HG03045 (cell line): ENCODE results near the gene PRKAR1A.

Experiments
- ATAC-seq: cut with Tn5 transposase; IDR thresholded peaks from one replicate; pipeline ENCODE4 v1.9.1; 2021; ENCODE audit warnings: mild to moderate bottlenecking, moderate library complexity; ENCODE audit not compliant: unreplicated experiment

Gene PRKAR1A

GRCh38 chr17:68598545-68598961 lies 86.3 kb downstream of the PRKAR1A start:
- no peak for ATAC-seq

GRCh38 chr17:68599091-68599490 lies 86.9 kb downstream of the PRKAR1A start:
- ATAC-seq = no peak

GRCh38 chr17:68599552-68600066 lies 87.4 kb downstream of the PRKAR1A start:
- ATAC-seq = no peak

- no peak for ATAC-seq
Measured at GRCh38 chr17:68600067-68600930, 88.1 kb downstream of the PRKAR1A start.
